ENCODE results near the gene GUCA1A. TPM values are rescaled to one million over a fixed set of nuclear protein-coding genes. Genes with fewer than 3 reads are reported as not detected.
"Not testable (repeated sequence)": the region's sequence is repeated elsewhere in the genome, so short reads cannot be mapped to it uniquely, and the experiment has no call there.

The GUCA1A gene
- total RNA-seq, 1 experiment from 2014 or later, result not detected

GRCh38 chr6:42204768-42205282 lies 31.7 kb downstream of the GUCA1A start:
- in situ Hi-C loops (cut with HindIII; ENCODE audit: low pct_unique_long_range_greater_than_20kb, low sequenced_read_pairs), result no loop called here
- H3K36me3 ChIP-seq (ENCODE audit: control insufficient read depth, insufficient read depth, low read length), result peaks cover 12% of the 10 kb centered on the region
- TF ChIP-seq CTCF (IDR thresholded peaks at IDR 0.05) (no peak), REST (IDR thresholded peaks at IDR 0.05; ENCODE audit: insufficient read depth in 1 of 2, low read depth in 2 of 2, low read length in 1 of 2) (no peak), POLR2AphosphoS5 (IDR thresholded peaks at IDR 0.05; ENCODE audit: low read depth, low read length) (no peak), TCF7L2 (IDR thresholded peaks at IDR 0.05; ENCODE audit: low read depth, low read length) (no peak), SIN3A (IDR thresholded peaks at IDR 0.05; ENCODE audit: borderline replicate concordance, insufficient read depth, low read depth, low read length) (no peak)
- intact Hi-C loops (cut with micrococcal nuclease; ENCODE audit: unreplicated experiment), result no loop called here
- no peak overlapping the region for H3K4me3 ChIP-seq (ENCODE audit: low read depth in 2 of 2, low read length in 2 of 2)
- BruUV-seq (replicated peaks), result no TSS peak
- no peak for DNase-seq (ENCODE audit: low read depth, low spot score)
- no peak overlapping the region for H3K27ac ChIP-seq (ENCODE audit: low read length)
- ATAC-seq, result no peak
- no peaks in the 10 kb centered on the region for H3K9me3 ChIP-seq (ENCODE audit: control insufficient read depth, insufficient read depth, low read depth, low read length)
- ChIA-PET POLR2A (no interaction called here), CTCF (no interaction called here)
- peaks cover 9% of the 10 kb centered on the region; the same call in 1 of the 2 replicates for H3K4me1 ChIP-seq (ENCODE audit: control insufficient read depth, insufficient read depth, low read length)
- H3K27me3 ChIP-seq (ENCODE audit: control insufficient read depth, insufficient read depth, low read length), result no peaks in the 10 kb centered on the region

GRCh38 chr6:42207559-42207958 lies 34.4 kb downstream of the GUCA1A start:
- CTCF ChIA-PET; H3K27me3 ChIP-seq (ENCODE audit: control insufficient read depth, insufficient read depth, low read length); in situ Hi-C loops (cut with HindIII; ENCODE audit: low pct_unique_long_range_greater_than_20kb, low sequenced_read_pairs); POLR2A ChIA-PET; DNase-seq (ENCODE audit: low read depth, low spot score); intact Hi-C loops (cut with micrococcal nuclease; ENCODE audit: unreplicated experiment); ATAC-seq; H3K27ac ChIP-seq (ENCODE audit: low read length); H3K9me3 ChIP-seq (ENCODE audit: control insufficient read depth, insufficient read depth, low read depth, low read length); H3K4me3 ChIP-seq (ENCODE audit: low read depth in 2 of 2, low read length in 2 of 2): not testable (repeated sequence)
- Histone ChIP-seq H3K36me3 (ENCODE audit: control insufficient read depth, insufficient read depth, low read length) (peaks cover 30% of the 10 kb centered on the region), H3K4me1 (ENCODE audit: control insufficient read depth, insufficient read depth, low read length) (peaks cover 21% of the 10 kb centered on the region)
- BruUV-seq (replicated peaks), result TSS peak; percentile 73

- Histone ChIP-seq H3K27ac (ENCODE audit: low read length) (peak overlapping the region; percentile 74), H3K4me1 (ENCODE audit: control insufficient read depth, insufficient read depth, low read length) (peaks cover 46% of the 10 kb centered on the region), H3K4me3 (ENCODE audit: low read depth in 2 of 2, low read length in 2 of 2) (no peak overlapping the region), H3K27me3 (ENCODE audit: control insufficient read depth, insufficient read depth, low read length) (no peaks in the 10 kb centered on the region), H3K9me3 (ENCODE audit: control insufficient read depth, insufficient read depth, low read depth, low read length) (no peaks in the 10 kb centered on the region), H3K36me3 (ENCODE audit: control insufficient read depth, insufficient read depth, low read length) (peaks cover 44% of the 10 kb centered on the region)
- in situ Hi-C loops (cut with HindIII; ENCODE audit: low pct_unique_long_range_greater_than_20kb, low sequenced_read_pairs) (no loop called here), intact Hi-C loops (cut with micrococcal nuclease; ENCODE audit: unreplicated experiment) (no loop called here)
- POLR2A ChIA-PET, result no interaction called here
- no TSS peak for BruUV-seq (replicated peaks)
- CTCF ChIA-PET, result no interaction called here
- DNase-seq (ENCODE audit: low read depth, low spot score) (no peak), ATAC-seq (no peak)
- TF ChIP-seq REST (IDR thresholded peaks at IDR 0.05; ENCODE audit: insufficient read depth in 1 of 2, low read depth in 2 of 2, low read length in 1 of 2) (no peak), POLR2AphosphoS5 (IDR thresholded peaks at IDR 0.05; ENCODE audit: low read depth, low read length) (no peak), TCF7L2 (IDR thresholded peaks at IDR 0.05; ENCODE audit: low read depth, low read length) (no peak), SIN3A (IDR thresholded peaks at IDR 0.05; ENCODE audit: borderline replicate concordance, insufficient read depth, low read depth, low read length) (no peak), CTCF (IDR thresholded peaks at IDR 0.05) (no peak)
Measured at GRCh38 chr6:42210551-42210950, 37.4 kb downstream of the GUCA1A start.

All from Panc1 (cell line).